ENCODE results near the gene SLC22A31.

The SLC22A31 gene

GRCh38 chr16:89147085-89147817 lies 53.1 kb downstream of the SLC22A31 start:
- no peak for DNase-seq

GRCh38 chr16:89146211-89147005 lies 53.9 kb downstream of the SLC22A31 start:
- no peak for DNase-seq
